Fibroblast of skin of right biceps (primary cell): ENCODE measurements around the gene GTF3C5.
"Not testable (repeated sequence)": the region's sequence is repeated elsewhere in the genome, so short reads cannot be mapped to it uniquely, and the experiment has no call there.

Experiments
- DNase-seq: peaks from one replicate; pipeline ENCODE4 v3.0.0-alpha.2; 2013

The GTF3C5 gene

GRCh38 chr9:133056533-133056932 lies 25.7 kb downstream of the GTF3C5 start:
- DNase-seq: no peak

GRCh38 chr9:133057006-133057405 lies 26.2 kb downstream of the GTF3C5 start:
- no peak for DNase-seq

DNA sequence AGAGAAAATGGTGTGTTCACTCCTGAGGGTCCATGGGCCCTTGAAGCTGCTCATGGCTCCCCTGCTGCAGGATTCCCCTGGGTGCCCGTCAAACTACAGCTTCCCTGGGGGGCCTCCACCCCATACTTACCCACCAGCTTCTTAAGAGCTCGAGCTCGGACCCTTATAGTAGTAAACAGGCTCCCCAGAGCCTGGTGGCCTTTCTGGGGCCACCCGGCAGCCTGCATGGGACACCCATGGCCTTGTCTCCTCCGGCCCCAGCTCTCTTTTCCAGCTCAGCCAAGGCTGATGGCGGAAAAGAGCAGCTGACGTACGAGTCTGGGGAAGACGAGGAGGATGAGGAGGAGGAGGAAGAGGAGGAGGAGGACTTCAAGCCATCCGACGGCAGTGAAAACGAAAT lies 26.8 kb downstream of the GTF3C5 start:
- no peak for DNase-seq

- DNase-seq: no peak
Measured at GRCh38 chr9:133058071-133058470, 27.3 kb downstream of the GTF3C5 start.

GRCh38 chr9:133058550-133059320 lies 27.9 kb downstream of the GTF3C5 start:
- no peak for DNase-seq

DNA sequence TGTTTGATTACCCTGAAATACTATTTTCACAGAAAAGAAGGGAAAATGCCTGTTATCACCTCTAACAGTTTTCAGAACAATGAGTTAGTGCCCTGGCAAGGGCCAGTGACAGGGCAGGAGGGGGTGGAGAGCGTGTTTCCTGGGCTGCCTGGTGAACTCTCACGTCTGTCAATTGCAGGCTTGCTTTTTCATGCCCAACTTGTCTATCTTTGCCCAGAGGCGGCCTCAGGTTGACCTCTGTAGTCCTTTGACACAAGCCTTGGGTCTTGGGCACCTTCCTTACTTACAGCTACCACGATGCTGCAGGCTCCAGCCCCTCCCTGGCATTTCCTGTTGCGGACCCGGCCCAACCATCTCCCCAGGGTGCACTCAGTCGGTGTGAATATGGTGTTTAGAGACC lies 28.8 kb downstream of the GTF3C5 start:
- DNase-seq: no peak

DNA sequence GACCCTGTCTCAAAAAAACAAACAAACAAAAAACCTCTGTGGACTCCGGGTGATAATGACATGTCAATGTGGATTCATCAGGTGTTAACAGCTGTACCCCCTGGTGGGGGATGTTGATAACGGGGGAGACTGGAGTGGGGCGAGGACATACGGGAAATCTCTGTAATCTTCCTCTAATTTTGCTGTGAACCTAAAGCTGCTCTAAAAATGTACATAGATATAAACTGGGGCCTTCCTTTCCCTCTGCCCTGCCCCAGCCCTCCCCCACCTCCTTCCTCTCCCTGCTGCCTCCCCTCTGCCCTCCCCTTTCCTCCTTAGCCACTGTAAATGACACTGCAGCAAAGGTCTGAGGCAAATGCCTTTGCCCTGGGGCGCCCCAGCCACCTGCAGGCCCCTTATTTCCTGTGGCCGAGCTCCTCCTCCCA lies 29.6 kb downstream of the GTF3C5 start:
- no peak for DNase-seq

DNA sequence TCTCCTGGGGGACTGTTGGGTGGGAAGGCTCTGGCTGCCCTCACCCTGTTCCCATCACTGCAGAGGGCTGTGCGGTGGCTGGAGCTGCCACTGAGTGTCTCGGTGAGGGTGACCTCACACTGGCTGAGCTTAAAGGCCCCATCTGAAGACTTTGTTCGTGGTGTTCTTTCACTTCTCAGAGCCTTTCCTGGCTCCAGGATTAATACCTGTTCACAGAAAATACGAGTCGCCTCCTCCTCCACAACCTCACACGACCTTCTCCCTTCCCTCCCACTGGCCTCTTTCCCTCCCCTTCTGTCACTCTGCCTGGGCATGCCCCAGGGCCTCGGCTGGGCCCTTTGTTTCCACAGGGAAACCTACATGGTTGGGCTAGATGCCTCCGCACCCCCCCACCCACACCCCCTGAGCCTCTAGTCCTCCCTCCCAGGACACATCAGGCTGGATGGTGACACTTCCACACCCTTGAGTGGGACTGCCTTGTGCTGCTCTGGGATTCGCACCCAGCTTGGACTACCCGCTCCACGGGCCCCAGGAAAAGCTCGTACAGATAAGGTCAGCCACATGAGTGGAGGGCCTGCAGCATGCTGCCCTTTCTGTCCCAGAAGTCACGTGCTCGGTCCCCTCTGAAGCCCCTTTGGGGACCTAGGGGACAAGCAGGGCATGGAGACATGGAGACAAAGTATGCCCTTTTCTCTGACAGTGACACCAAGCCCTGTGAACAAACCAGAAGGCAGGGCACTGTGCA lies 30.4 kb downstream of the GTF3C5 start:
- not testable (repeated sequence) for DNase-seq

DNA sequence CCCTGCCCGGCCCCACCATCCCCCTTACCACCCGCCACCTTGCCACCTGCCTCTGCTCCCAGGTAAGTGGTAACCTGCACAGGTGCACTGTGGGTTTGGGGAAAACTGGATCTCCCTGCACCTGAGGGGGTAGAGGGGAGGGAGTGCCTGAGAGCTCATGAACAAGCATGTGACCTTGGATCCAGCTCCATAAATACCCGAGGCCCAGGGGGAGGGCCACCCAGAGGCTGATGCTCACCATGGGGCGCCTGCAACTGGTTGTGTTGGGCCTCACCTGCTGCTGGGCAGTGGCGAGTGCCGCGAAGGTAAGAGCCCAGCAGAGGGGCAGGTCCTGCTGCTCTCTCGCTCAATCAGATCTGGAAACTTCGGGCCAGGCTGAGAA lies 31.0 kb downstream of the GTF3C5 start, which contains the start of gene CEL:
Gene CEL, plus strand, starts transcription at position 218 of the 382 bp plus-strand sequence. Its CDS starts 22 bp downstream, at position 240.
- not testable (repeated sequence) for DNase-seq

GRCh38 chr9:133062569-133062968 lies 31.8 kb downstream of the GTF3C5 start:
- DNase-seq: not testable (repeated sequence)

DNA sequence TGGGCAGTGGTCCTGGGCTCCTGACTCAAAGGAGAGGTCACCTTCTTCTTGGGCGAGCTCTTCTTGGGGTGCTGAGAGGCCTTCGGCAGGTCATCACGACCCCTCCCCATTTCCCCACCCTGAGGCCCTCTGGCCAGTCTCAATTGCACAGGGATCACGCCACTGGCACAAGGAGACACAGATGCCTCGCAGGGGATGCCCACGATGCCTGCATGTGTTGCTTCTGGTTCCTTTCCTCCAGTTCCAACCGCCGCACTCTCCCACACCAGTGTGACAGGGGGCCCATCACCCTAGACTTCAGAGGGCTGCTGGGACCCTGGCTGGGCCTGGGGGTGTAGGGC lies 32.3 kb downstream of the GTF3C5 start:
- DNase-seq: no peak

DNA sequence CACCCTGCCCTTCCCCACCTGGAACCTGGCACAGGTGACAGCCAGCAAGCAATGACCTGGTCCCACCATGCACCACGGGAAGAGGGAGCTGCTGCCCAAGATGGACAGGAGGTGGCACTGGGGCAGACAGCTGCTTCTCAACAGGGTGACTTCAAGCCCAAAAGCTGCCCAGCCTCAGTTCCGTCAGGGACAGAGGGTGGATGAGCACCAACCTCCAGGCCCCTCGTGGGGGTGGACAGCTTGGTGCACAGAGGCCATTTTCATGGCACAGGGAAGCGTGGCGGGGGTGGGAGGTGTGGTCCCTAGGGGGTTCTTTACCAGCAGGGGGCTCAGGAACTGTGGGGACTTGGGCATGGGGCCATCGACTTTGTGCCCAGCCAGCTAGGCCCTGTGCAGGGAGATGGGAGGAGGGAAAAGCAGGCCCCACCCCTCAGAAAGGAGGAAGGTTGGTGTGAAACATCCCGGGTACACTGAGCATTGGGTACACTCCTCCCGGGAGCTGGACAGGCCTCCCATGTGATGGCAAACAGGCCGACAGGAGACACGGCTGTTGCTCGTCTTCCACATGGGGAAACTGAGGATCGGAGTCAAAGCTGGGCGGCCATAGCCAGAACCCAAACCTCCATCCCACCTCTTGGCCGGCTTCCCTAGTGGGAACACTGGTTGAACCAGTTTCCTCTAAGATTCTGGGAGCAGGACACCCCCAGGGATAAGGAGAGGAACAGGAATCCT lies 32.9 kb downstream of the GTF3C5 start:
- no peak for DNase-seq

DNA sequence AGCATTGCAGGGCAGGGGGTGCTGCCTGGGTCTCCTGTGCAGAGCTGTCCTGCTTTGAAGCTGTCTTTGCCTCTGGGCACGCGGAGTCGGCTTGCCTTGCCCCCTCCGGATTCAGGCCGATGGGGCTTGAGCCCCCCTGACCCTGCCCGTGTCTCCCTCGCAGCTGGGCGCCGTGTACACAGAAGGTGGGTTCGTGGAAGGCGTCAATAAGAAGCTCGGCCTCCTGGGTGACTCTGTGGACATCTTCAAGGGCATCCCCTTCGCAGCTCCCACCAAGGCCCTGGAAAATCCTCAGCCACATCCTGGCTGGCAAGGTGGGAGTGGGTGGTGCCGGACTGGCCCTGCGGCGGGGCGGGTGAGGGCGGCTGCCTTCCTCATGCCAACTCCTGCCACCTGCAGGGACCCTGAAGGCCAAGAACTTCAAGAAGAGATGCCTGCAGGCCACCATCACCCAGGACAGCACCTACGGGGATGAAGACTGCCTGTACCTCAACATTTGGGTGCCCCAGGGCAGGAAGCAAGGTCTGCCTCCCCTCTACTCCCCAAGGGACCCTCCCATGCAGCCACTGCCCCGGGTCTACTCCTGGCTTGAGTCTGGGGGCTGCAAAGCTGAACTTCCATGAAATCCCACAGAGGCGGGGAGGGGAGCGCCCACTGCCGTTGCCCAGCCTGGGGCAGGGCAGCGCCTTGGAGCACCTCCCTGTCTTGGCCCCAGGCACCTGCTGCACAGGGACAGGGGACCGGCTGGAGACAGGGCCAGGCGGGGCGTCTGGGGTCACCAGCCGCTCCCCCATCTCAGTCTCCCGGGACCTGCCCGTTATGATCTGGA lies 33.7 kb downstream of the GTF3C5 start:
- DNase-seq: no peak

DNA sequence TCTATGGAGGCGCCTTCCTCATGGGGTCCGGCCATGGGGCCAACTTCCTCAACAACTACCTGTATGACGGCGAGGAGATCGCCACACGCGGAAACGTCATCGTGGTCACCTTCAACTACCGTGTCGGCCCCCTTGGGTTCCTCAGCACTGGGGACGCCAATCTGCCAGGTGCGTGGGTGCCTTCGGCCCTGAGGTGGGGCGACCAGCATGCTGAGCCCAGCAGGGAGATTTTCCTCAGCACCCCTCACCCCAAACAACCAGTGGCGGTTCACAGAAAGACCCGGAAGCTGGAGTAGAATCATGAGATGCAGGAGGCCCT lies 34.2 kb downstream of the GTF3C5 start:
- no peak for DNase-seq

DNA sequence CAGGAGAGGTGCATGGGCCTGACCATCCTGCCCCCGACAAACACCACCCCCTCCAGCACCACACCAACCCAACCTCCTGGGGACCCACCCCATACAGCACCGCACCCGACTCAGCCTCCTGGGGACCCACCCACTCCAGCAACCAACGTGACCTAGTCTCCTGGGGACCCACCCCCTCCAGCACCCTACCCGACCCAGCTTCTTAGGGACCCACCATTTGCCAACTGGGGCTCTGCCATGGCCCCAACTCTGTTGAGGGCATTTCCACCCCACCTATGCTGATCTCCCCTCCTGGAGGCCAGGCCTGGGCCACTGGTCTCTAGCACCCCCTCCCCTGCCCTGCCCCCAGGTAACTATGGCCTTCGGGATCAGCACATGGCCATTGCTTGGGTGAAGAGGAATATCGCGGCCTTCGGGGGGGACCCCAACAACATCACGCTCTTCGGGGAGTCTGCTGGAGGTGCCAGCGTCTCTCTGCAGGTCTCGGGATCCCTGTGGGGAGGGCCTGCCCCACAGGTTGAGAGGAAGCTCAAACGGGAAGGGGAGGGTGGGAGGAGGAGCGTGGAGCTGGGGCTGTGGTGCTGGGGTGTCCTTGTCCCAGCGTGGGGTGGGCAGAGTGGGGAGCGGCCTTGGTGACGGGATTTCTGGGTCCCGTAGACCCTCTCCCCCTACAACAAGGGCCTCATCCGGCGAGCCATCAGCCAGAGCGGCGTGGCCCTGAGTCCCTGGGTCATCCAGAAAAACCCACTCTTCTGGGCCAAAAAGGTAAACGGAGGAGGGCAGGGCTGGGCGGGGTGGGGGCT lies 35.6 kb downstream of the GTF3C5 start:
- DNase-seq: no peak

- DNase-seq: no peak
Measured at GRCh38 chr9:133067006-133067405, 36.2 kb downstream of the GTF3C5 start.

DNA sequence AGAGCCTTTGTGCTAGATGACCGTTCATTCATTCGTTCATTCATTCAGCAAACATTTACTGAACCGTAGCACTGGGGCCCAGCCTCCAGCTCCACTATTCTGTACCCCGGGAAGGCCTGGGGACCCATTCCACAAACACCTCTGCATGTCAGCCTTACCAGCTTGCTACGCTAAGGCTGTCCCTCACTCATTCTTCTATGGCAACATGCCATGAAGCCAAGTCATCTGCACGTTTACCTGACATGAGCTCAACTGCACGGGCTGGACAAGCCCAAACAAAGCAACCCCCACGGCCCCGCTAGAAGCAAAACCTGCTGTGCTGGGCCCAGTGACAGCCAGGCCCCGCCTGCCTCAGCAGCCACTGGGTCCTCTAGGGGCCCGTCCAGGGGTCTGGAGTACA lies 37.0 kb downstream of the GTF3C5 start:
- DNase-seq: no peak

DNA sequence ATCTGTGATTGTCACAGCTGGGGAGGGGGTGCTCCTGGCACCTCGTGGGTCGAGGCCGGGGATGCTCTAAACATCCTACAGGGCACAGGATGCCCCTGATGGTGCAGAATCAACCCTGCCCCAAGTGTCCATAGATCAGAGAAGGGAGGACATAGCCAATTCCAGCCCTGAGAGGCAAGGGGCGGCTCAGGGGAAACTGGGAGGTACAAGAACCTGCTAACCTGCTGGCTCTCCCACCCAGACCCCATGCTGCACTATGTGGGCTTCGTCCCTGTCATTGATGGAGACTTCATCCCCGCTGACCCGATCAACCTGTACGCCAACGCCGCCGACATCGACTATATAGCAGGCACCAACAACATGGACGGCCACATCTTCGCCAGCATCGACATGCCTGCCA lies 37.6 kb downstream of the GTF3C5 start:
- DNase-seq: not testable (repeated sequence)

DNA sequence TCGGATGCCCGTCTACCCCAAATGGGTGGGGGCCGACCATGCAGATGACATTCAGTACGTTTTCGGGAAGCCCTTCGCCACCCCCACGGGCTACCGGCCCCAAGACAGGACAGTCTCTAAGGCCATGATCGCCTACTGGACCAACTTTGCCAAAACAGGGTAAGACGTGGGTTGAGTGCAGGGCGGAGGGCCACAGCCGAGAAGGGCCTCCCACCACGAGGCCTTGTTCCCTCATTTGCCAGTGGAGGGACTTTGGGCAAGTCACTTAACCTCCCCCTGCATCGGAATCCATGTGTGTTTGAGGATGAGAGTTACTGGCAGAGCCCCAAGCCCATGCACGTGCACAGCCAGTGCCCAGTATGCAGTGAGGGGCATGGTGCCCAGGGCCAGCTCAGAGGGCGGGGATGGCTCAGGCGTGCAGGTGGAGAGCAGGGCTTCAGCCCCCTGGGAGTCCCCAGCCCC lies 39.7 kb downstream of the GTF3C5 start:
- not testable (repeated sequence) for DNase-seq

DNA sequence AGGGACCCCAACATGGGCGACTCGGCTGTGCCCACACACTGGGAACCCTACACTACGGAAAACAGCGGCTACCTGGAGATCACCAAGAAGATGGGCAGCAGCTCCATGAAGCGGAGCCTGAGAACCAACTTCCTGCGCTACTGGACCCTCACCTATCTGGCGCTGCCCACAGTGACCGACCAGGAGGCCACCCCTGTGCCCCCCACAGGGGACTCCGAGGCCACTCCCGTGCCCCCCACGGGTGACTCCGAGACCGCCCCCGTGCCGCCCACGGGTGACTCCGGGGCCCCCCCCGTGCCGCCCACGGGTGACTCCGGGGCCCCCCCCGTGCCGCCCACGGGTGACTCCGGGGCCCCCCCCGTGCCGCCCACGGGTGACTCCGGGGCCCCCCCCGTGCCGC lies 40.2 kb downstream of the GTF3C5 start:
- DNase-seq: not testable (repeated sequence)

DNA sequence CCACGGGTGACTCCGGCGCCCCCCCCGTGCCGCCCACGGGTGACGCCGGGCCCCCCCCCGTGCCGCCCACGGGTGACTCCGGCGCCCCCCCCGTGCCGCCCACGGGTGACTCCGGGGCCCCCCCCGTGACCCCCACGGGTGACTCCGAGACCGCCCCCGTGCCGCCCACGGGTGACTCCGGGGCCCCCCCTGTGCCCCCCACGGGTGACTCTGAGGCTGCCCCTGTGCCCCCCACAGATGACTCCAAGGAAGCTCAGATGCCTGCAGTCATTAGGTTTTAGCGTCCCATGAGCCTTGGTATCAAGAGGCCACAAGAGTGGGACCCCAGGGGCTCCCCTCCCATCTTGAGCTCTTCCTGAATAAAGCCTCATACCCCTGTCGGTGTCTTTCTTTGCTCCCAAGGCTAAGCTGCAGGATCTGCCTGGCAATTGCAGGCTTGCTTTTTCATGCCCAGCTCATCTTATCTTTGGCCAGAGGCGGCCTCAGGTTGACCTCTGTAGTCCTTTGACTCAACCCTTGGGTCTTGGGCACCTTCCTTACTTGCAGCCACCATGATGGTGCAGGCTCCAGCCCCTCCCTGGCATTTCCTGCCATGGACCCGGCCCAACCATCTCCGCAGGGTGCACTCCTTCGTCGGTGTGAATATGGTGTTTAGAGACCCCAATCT lies 40.8 kb downstream of the GTF3C5 start:
- DNase-seq: no peak
